HG03139 (cell line): ENCODE data around the gene ZBTB48.
"Not testable (repeated sequence)": the region's sequence is repeated elsewhere in the genome, so short reads cannot be mapped to it uniquely, and the experiment has no call there.

Experiments used
- ATAC-seq: cut with Tn5 transposase; IDR thresholded peaks from one replicate; pipeline ENCODE4 v1.9.1; 2021; ENCODE audit not compliant: unreplicated experiment

The ZBTB48 gene

GRCh38 chr1:6579374-6580118 lies at the start of gene ZBTB48:
ZBTB48 (plus strand) TSS chr1:6579994; CDS start chr1:6580610, 616 bp downstream.
- ATAC-seq = peak; percentile 94

DNA sequence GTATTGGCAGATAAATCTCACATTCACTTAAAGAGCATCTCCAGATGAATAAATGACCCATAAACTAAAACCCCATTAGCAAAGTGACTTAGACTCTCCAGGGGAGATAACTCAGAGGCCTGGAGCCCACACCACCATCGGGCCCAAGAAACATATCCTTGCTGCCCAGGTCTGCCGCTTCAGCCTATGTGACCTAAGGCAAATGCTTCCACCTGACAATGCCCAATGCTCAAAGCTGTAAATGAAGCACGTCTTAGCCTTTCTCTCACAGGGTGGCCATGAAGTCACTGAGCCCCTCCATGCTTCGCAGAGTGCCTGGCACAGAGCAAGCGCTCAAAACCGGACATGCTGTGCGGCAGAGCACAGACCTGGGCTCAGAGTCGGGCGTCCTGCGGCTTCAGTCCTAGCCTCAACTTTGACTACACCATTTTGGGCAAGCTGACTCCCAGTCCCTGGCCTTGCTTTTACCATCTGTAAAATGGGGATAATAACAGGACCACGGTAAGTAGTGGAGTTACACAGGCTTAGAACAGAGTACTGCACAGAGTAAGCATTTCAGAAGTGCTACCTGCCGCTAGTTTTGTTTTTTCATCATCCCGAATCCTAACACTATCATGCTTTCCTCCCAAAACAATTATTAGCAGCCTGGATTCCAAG lies 49.2 kb upstream of the ZBTB48 start:
- no peak for ATAC-seq

DNA sequence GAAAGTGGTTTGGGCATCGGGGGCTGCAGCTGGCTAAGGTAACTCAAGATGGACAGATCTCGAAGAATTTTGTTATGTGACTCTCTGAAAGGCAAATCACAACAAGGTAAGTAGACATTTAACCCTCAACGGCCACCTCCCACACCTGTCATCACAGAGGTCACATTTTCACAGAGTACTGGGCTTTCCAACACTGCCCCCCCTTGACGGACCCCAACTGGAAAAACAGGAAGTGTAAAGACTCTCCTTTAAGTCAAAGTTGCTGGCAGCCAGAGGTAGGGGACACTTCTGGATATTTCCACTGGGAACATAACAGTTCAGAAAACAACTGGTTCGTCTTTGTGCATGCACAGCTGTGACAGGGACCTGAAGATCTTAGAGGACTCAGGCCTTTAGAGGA lies 47.8 kb upstream of the ZBTB48 start:
- no peak for ATAC-seq

DNA sequence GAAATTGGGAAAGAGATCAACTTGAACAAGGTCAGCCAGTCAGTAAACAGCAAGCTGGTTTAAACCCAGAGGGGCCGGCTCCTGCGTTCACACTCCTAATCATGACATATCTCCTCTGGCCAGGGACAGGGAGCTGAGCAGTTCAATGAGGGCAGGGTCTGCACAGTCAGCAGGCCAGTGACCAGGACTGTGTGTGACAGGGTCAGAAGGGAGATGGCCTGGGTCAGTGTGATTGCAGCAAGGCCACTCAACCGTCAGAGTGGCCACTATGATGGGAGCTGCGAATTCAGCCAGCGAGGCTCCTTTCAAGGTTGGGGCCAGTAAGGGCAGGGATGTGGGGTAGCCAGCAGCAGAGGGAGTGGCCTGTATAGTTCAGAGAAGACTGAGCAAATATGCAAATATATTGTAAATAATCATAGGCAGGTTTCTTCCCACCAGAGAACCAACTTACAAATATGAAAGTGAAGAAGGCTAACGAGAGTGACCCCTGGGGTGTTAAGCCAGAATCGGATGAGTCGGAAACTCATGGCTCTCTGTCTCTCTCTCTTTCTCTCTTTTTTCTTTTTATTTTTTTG lies 45.5 kb upstream of the ZBTB48 start:
- no peak for ATAC-seq

DNA sequence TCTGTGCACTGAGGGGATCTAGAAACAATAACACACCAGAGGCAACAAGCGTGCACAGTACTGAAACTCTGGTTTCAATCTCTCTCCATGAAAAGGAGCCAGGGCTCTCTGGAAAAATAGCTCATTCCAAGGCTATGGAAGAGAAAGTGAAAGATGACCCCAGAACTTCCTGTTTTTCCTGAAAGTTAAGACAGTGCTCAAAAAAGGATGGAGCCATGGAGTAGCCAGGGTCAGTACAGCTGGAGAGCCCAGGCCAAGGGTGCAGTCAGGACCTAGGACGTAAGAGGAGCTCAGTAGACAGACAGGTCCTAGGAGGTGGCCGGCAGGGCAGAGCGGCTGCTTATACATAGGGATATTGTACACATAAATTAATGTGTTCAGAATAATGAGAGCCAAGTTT lies 44.6 kb upstream of the ZBTB48 start:
- ATAC-seq = no peak

GRCh38 chr1:6536291-6536690 lies 43.5 kb upstream of the ZBTB48 start:
- ATAC-seq = no peak

DNA sequence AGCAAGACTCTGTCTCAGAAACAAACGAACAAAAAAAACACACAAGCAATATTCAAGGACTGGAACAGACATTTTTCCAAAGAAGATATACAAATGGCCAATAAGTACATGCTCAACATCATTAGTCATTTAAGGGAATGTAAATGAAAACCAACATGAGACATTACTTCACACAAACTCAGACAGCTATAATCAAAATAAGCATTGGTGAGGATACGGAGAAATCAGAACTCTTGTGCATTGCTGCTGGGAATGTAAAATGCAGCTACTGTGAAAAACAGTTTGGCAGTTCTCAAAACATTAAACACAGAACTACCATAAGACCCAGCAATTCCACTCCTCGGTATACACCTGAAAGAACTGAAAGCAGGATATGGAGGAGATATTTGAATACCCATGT lies 40.8 kb upstream of the ZBTB48 start:
- no peak for ATAC-seq

- ATAC-seq = no peak
Observed at GRCh38 chr1:6544831-6545230, 35.0 kb upstream of the ZBTB48 start.

DNA sequence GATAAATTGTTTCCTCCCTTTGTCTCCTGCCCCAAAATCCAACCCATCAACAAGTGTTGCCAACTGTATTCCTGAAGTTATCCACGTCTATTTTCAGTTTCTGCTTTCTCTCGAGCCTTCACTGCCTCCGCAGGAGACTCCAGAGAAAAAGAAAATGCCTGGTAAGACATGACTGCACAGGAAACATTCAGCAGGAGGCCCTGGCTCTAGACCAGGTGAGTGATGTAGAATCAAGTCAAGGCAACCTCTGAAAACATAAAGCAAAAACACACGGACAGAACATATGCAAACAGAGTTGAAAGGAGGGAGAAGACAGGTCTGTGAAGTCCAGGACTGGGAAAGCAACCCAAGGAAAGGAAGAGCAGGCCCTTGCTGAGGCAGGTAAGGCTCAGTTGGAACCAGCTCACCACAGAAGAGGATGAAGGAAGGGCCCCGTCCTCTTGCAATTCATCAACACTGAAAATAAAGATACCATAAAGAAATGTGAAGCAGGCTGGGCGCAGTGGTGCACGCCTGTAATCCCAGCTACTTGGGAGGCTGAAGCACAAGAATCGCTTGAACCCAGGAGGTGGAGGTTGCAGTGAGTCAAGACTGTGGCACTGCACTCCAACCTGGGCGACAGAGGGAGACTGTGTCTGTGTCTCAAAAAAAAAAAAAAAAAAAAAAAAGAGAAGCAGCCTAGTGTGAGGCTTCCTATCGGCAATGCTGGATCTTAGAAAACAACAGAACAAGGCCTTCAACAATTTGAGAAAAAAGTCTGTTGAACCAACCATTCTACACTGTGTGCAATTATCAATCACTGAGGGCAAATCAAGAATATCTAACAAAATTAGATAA lies 34.3 kb upstream of the ZBTB48 start:
- no peak for ATAC-seq

DNA sequence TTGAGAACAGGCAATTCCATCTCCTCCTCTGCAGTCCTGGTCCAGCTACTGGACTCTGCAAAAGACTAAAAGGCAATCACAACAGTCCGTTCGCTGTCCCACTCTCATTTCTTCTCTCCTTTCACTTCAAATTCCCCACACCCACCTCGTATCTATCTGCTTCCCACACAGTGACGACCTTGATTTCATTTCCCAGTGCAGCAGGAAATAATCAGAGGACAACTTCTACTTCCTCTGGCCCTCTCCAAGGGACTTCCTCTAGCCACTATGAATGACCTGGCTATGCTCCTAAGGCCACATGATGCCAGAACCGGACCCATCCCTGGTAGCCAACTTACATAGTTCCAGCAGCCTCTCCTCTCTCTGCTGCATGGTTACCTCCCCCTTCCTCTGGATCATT lies 33.5 kb upstream of the ZBTB48 start:
- no peak for ATAC-seq

- ATAC-seq = no peak
Observed at GRCh38 chr1:6547301-6547700, 32.5 kb upstream of the ZBTB48 start.

- peak; percentile 88 for ATAC-seq
Observed at GRCh38 chr1:6554031-6554906, 25.5 kb upstream of the ZBTB48 start, which contains the start of gene NOL9. NOL9 (minus strand) TSS chr1:6554513; CDS start chr1:6554502, 11 bp downstream.

DNA sequence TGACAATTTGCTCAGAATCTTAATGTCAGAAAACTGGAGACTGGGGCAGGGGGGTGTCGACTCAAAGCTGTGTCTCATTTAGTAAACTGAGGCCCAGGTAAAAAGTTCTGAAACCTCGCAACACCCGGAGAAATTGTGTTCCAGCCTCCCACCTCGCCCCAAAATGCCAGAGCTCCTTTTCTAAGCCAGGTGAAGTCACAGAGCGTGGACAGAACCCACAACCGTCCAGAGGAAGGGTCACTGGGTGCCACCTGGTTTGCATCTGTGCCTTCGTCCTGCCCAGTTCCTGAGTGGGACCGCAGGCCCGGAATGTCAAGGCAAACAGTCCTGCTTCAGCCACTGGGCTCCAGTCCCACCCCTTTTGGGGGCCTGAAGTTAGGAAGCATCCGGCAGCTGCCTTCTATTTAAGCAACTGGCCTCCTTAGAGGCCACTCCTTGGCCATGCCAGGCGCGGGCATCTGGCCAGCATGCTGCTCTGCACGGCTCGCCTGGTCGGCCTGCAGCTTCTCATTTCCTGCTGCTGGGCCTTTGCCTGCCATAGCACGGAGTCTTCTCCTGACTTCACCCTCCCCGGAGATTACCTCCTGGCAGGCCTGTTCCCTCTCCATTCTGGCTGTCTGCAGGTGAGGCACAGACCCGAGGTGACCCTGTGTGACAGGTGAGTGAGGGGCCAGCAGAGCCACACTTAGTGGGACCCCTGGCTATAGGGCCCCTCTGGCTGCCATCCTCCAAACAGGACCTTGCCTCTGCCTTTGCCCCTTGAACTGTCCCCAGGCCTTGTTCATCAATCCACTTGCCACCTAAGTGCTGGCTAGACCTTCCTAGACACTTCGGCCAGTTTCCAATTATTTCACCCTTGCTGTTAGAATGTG lies 24.7 kb upstream of the ZBTB48 start, which contains the start of gene TAS1R1:
Gene TAS1R1, plus strand, starts transcription at position 401 of the 872 bp plus-strand sequence. Its CDS starts 67 bp downstream, at position 468.
- ATAC-seq = no peak

- no peak for ATAC-seq
Observed at GRCh38 chr1:6557597-6557996, 22.2 kb upstream of the ZBTB48 start.

- ATAC-seq = not testable (repeated sequence)
Observed at GRCh38 chr1:6559161-6559560, 20.6 kb upstream of the ZBTB48 start.

- ATAC-seq = no peak
Observed at GRCh38 chr1:6560267-6560666, 19.5 kb upstream of the ZBTB48 start.

DNA sequence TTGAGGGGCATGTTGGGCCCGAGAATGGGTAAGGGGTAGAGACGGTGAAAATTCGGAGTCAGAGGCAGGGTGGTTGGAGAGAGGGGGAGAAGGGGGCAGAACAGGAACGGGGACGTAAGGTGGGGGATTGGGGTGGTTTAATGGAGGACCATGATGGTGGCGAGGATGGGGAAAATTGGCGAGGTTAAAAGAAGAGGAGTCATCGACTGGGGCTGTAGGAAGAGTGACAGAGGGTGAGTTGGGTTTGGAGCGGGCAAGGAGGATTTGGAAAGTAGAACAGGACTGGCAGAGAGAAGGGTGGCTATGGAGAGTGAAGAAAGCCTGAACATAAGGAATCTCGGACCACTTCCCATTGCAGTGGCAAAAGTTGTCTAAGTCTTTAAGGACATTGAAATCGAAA lies 10.8 kb upstream of the ZBTB48 start:
- ATAC-seq = no peak

- ATAC-seq = no peak
Observed at GRCh38 chr1:6570100-6570499, 9.7 kb upstream of the ZBTB48 start.

- no peak for ATAC-seq
Observed at GRCh38 chr1:6570987-6571386, 8.8 kb upstream of the ZBTB48 start.
